Stimulated activated CD4-positive, alpha-beta T cell treated with anti-CD3 and anti-CD28 coated beads, Interleukin-1b, Interleukin-23, amount 100 ng/mL, for 1 hour (primary cell): ENCODE measurements around the gene PCDHB8.
"Not testable (repeated sequence)": the region's sequence is repeated elsewhere in the genome, so short reads cannot be mapped to it uniquely, and the experiment has no call there.

ENCODE experiments used
- DNase-seq, 2 donors: peaks; one replicate each; pipeline ENCODE4 v3.0.0-alpha.2; 2020; ENCODE audit warnings: low read depth in 2 of 2

The PCDHB8 gene

DNA sequence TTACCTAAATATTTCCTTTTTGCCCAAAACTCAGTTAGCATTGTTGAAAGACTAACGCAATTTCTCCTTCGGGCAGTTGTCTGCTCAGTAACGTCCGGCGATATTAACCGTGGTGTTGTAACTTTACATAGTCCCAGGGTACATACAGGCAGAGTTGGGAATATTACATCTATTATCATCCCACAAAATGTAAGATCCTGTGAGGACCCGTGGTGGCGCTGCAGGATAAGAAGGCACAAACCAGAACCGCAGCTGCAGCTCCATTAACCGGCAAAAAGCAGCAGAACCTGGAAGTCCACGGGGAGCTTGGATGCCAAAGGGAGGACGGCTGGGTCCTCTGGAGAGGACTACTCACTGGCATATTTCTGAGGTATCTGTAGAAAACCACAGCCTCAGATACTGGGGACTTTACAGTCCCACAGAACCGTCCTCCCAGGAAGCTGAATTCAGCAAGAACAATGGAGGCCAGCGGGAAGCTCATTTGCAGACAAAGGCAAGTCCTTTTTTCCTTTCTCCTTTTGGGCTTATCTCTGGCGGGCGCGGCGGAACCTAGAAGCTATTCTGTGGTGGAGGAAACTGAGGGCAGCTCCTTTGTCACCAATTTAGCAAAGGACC, at the start of gene PCDHB8:
Gene PCDHB8 (plus strand): TSS at position 214 of the 615 bp plus-strand sequence. CDS start 245 bp downstream, at position 459.
- not testable (repeated sequence) for DNase-seq

DNA sequence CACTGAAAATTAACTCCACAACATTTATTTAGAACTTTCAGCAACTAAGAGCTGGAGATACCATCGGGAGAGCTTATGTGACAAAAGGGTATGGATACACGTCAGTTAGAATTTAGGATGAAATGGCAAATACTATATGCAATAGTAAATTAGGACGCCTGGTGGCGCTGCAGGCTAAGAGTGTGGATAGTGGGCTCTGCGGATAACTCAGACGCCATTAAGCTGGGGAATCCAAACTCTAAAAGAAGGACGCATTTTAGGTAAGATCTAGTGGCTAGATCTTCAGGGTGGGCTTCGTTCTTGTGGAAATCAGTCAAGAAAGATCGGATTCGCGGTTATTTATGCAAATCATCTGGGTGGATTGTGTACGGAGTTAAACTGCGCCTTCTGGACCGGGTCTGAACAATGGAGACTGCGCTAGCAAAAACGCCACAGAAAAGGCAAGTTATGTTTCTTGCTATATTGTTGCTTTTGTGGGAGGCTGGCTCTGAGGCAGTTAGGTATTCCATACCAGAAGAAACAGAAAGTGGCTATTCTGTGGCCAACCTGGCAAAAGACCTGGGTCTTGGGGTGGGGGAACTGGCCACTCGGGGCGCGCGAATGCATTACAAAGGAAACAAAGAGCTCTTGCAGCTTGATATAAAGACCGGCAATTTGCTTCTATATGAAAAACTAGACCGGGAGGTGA, 42.4 kb upstream of the PCDHB8 start, which contains the start of gene PCDHB5:
Gene PCDHB5 (plus strand): TSS at position 177 of the 688 bp plus-strand sequence. CDS start 229 bp downstream, at position 406.
- DNase-seq: no peak

DNA sequence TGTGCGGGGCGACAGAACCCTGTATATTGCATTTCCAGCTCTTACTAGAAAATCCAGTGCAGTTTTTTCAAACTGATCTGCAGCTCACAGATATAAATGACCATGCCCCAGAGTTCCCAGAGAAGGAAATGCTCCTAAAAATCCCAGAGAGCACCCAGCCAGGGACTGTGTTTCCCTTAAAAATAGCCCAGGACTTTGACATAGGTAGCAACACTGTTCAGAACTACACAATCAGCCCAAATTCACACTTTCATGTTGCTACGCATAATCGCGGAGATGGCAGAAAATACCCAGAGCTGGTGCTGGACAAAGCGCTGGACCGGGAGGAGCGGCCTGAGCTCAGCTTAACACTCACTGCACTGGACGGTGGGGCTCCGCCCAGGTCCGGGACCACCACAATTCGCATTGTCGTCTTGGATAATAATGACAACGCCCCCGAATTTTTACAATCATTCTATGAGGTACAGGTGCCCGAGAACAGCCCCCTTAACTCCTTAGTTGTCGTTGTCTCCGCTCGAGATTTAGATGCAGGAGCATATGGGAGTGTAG, 41.8 kb upstream of the PCDHB8 start:
- no peak for DNase-seq

DNA sequence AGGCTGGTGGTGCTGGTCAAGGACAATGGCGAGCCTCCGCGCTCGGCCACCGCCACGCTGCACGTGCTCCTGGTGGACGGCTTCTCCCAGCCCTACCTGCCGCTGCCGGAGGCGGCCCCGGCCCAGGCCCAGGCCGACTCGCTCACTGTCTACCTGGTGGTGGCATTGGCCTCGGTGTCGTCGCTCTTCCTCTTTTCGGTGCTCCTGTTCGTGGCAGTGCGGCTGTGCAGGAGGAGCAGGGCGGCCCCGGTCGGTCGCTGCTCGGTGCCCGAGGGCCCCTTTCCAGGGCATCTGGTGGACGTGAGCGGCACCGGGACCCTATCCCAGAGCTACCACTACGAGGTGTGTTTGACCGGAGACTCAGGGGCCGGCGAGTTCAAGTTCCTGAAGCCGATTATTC, 40.2 kb upstream of the PCDHB8 start:
- not testable (repeated sequence) for DNase-seq

DNA sequence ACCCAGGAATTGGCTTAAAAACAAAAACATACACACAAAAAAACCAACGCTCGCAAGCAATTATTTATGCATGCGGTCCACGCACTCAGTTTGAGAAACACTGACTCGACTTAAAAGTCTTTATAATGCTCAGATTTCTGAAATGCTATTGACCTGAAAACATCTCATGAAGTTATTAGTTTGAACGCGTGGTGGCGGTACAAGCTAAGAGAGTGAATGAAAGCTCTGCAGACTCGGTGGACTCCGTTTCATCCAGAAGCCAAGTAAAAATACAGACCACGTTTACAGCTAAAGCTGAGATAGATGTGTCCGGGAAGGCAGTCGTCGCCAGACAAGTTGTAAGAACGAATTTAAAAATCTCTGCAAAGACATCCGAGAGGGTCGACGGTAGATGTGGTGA, 27.8 kb upstream of the PCDHB8 start, which contains the start of gene PCDHB6:
Gene PCDHB6 (plus strand): TSS at position 246 of the 400 bp plus-strand sequence. CDS start 201 bp downstream, outside the sequence.
- no peak for DNase-seq

DNA sequence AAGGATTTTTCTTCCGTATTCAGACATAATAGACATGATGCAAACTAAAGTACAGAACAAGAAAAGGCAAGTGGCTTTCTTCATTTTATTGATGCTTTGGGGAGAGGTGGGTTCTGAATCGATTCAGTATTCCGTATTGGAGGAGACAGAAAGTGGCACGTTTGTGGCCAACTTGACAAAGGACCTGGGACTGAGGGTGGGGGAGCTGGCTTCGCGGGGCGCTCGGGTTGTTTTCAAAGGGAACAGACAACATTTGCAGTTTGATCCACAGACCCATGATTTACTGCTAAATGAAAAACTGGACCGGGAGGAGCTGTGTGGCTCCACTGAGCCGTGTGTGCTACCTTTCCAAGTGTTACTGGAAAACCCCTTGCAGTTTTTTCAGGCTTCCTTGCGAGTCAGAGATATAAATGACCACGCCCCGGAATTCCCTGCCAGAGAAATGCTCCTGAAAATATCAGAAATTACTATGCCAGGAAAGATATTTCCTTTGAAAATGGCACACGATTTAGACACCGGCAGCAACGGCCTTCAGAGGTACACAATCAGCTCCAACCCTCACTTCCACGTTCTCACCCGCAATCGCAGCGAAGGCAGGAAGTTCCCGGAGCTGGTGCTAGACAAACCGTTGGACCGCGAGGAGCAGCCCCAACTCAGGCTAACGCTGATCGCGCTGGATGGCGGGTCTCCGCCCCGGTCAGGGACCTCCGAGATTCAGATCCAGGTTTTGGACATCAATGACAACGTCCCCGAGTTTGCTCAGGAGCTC, 27.2 kb upstream of the PCDHB8 start:
- DNase-seq: no peak

DNA sequence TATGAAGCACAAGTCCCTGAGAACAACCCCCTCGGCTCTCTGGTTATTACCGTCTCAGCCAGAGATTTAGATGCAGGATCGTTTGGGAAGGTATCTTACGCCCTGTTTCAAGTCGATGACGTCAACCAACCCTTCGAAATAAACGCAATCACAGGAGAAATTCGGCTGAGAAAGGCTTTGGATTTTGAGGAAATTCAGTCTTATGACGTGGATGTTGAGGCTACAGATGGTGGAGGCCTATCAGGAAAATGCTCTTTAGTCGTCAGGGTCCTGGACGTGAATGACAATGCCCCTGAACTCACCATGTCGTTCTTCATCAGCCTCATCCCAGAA, 26.6 kb upstream of the PCDHB8 start:
- no peak for DNase-seq

DNA sequence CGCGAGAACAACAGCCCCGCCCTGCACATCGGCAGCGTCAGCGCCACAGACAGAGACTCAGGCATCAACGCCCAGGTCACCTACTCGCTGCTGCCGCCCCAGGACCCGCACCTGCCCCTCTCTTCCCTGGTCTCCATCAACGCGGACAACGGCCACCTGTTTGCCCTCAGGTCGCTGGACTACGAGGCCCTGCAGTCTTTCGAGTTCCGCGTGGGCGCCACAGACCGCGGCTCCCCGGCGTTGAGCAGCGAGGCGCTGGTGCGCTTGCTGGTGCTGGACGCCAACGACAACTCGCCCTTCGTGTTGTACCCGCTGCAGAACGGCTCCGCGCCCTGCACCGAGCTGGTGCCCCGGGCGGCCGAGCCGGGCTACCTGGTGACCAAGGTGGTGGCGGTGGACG, 26.0 kb upstream of the PCDHB8 start:
- not testable (repeated sequence) for DNase-seq

DNA sequence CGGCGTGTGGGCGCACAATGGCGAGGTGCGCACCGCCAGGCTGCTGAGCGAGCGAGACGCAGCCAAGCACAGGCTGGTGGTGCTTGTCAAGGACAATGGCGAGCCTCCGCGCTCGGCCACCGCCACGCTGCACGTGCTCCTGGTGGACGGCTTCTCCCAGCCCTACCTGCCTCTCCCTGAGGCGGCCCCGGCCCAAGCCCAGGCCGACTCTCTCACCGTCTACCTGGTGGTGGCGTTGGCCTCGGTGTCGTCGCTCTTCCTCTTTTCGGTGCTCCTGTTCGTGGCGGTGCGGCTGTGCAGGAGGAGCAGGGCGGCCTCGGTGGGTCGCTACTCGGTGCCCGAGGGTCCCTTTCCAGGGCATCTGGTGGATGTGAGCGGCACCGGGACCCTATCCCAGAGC, 25.5 kb upstream of the PCDHB8 start:
- not testable (repeated sequence) for DNase-seq

DNA sequence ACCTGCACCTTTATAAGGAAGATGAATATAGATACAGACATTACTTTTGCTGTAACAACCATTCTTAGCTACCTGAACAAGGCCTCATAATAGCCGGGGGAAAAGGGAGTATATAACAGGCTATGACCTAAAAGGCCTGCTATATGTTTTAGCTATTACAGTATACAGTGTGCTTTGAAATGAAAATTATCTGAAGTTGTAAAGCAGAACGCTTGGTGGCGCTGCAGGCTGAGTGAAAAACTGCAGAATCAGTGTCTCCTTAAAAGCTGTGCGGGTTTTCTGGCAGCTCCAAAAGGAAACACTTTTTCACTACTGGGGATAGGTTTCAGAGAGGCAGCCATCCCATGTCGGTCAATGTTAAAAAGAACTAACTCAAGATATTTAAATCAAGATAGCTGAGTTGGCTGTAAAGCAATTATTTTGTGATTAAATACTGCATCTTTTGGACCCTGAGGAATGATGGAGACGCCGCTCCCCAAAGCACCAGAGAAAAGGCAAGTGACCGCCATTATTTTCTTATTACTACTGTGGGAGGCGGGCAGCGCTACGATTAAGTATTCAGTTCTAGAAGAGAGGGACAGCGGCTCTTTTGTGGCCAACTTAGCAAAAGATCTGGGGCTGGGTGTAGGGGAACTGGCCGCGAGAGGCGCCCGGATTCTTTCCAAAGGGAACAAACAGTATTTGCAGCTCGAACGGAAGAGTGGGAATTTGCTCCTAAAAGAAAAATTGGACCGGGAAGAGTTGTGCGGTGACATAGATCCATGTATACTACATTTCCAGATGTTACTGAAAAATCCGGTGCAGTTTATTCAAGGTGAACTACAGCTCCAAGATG, 21.8 kb upstream of the PCDHB8 start:
- no peak for DNase-seq

DNA sequence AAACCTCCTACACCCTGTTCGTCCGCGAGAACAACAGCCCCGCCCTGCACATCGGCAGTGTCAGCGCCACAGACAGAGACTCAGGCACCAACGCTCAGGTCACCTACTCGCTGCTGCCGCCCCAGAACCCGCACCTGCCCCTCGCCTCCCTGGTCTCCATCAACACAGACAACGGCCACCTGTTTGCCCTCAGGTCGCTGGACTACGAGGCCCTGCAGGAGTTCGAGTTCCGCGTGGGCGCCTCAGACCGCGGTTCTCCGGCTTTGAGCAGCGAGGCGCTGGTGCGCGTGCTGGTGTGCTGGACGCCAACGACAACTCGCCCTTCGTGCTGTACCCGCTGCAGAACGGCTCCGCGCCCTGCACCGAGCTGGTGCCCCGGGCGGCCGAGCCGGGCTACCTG, 20.2 kb upstream of the PCDHB8 start:
- DNase-seq: not testable (repeated sequence)

DNA sequence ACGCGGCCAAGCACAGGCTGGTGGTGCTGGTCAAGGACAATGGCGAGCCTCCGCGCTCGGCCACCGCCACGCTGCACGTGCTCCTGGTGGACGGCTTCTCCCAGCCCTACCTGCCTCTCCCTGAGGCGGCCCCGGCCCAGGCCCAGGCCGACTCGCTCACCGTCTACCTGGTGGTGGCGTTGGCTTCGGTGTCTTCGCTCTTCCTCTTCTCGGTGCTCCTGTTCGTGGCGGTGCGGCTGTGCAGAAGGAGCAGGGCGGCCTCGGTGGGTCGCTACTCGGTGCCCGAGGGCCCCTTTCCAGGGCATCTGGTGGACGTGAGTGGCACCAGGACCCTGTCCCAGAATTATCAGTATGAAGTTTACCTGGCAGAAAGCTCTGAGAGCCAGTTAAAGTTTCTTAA, 19.7 kb upstream of the PCDHB8 start:
- not testable (repeated sequence) for DNase-seq

DNA sequence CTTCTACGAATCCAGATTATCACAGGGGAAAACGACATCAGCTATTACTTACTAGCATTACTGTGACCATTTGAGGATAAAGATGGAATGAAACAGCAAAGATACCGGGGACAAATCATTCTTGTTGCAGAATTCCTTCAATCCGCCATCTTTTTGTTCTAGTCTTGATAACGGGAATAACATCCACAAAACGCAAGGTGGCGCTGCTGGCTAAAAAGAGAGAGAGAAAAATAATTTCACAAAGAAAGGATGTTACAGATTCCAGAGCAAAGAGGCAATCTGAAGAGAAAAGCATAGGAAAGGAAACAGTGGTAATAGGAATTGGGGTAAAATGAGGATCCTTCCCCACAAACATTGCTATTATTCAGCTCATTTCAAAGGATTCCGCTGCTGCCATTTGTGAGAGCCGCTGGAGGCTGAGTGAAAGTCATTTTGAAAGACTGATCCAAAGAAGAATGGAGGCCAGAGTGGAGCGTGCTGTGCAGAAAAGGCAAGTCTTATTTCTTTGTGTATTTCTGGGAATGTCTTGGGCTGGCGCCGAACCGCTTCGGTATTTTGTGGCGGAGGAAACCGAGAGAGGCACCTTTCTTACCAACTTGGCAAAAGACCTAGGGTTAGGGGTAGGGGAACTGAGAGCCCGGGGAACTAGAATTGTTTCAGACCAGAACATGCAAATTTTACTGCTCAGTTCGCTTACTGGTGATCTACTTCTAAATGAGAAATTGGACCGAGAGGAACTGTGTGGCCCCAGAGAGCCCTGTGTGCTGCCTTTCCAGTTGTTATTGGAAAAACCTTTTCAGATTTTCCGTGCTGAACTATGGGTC, 5.0 kb upstream of the PCDHB8 start, which contains the start of gene PCDHB7:
Gene PCDHB7 (plus strand): TSS at position 264 of the 824 bp plus-strand sequence. CDS start 192 bp downstream, at position 456.
- DNase-seq: no peak

DNA sequence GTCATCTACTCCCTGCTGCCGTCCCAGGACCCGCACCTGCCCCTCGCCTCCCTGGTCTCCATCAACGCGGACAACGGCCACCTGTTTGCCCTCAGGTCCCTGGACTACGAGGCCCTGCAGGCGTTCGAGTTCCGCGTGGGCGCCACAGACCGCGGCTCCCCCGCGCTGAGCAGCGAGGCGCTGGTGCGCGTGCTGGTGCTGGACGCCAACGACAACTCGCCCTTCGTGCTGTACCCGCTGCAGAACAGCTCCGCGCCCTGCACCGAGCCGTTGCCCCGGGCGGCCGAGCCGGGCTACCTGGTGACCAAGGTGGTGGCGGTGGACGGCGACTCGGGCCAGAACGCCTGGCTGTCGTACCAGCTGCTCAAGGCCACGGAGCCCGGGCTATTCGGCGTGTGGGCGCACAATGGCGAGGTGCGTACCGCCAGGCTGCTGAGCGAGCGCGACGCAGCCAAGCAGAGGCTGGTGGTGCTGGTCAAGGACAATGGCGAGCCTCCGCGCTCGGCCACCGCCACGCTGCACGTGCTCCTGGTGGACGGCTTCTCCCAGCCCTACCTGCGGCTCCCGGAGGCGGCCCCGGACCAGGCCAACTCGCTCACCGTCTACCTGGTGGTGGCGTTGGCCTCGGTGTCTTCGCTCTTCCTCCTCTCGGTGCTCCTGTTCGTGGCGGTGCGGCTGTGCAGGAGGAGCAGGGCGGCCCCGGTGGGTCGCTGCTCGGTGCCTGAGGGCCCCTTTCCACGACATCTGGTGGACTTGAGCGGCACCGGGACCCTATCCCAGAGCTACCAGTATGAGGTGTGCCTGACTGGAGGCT, 3.1 kb upstream of the PCDHB8 start:
- not testable (repeated sequence) for DNase-seq

DNA sequence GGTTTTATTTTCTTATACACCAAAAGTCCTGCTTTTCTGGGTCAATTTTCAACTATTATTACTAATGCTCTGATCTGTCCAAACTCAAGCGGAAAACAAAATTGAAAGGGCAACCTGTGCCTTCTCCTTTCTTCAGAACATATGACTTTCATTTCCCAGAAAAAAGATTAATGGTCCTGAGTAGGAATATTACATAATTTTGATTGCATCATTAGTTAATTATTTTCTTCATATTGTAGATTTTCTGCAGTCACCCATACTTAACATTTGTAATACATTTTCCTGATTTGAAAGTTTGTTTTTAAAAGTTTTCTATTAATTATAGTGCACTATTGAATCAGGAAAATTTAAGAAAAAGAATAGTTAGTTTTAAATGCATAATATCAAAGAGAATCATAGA, 1.7 kb upstream of the PCDHB8 start:
- DNase-seq: no peak

DNA sequence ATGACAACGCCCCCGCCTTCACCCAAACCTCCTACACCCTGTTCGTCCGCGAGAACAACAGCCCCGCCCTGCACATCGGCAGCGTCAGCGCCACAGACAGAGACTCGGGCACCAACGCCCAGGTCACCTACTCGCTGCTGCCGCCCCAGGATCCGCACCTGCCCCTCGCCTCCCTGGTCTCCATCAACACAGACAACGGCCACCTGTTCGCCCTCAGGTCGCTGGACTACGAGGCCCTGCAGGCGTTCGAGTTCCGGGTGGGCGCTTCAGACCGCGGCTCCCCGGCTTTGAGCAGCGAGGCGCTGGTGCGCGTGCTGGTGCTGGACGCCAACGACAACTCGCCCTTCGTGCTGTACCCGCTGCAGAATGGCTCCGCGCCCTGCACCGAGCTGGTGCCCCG, 1.8 kb downstream of the PCDHB8 start:
- not testable (repeated sequence) for DNase-seq

DNA sequence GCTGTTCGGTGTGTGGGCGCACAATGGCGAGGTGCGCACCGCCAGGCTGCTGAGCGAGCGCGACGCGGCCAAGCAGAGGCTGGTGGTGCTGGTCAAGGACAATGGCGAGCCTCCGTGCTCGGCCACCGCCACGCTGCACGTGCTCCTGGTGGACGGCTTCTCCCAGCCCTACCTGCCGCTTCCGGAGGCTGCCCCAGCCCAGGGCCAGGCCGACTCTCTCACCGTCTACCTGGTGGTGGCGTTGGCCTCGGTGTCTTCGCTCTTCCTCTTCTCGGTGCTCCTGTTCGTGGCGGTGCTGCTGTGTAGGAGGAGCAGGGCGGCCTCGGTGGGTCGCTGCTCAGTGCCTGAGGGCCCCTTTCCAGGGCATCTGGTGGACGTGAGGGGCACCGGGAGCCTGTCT, 2.3 kb downstream of the PCDHB8 start:
- DNase-seq: not testable (repeated sequence)

DNA sequence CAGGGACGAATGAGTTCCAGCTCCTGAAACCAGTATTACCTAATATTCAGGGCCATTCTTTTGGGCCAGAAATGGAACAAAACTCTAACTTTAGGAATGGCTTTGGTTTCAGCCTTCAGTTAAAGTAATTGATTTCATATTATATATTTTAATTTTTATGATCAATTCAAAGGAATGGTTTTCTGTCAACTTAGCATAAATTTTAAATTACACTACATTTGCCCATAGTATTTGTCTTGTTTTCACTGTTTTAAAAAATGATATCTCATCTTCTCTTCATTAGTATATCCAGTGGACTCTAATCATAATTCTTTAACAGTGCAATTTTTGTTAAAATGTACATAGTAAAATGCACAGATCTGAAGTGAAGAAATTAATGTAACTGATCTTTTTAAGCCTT, 2.7 kb downstream of the PCDHB8 start:
- no peak for DNase-seq

DNA sequence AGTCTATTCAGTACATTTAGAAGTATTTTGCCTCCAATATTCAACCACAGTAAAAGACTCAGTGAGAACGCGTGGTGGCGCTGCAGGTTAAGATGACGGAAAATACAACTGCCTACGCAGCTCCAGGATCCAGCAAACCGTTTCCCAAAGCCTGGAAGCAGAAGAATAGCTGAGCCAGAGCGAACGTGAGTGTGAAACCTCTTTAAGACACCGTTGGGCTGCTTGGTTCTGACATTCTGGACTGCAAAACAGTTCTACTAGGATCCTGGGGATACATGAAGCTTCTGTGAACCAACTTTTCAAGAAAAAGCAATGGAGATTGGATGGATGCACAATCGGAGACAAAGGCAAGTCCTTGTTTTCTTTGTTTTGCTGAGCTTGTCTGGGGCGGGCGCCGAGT, 4.7 kb downstream of the PCDHB8 start, which contains the start of gene PCDHB16:
Gene PCDHB16 (plus strand): TSS at position 140 of the 400 bp plus-strand sequence. CDS start 173 bp downstream, at position 313.
- DNase-seq: no peak
